ENCODE measurements around the gene FUT3. TPM values are rescaled to one million over a fixed set of nuclear protein-coding genes. Genes with fewer than 3 reads are reported as not detected.

FUT3 gene
- total RNA-seq, 1 experiment from 2014 or later, result 2.6 TPM

DNA sequence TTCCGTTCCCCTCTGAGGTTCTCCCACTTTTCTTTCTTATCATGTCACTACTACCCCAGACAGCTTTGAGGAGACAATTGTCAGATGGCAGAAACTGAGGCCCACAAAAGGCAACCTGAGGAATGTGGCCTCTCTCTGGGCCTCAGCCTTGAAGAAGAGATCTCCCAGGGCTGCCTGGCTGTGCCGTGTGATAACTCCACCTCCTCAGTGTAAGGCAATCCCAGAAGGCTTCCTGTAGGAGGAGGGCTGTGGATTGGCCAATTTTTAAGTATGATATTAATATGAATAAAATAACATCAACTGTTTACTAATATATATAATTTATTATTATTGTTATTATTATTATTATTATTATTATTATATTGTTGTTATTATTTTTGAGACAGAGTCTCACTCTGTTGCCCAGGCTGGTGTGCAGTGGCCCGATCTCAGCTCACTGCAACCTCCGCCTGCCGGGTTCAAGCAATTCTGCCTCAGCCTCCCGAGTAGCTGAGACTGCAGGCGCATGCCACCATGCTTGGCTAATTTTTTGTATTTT, 55.8 kb downstream of the FUT3 start:
- ChIA-PET RAD21 (ENCODE audit: low non-redundant PET in 1 of 2, low total read pairs in 2 of 2, uncharacterized antibody in 2 of 2, unreplicated experiment in 2 of 2) (no interaction called here), POLR2A (no interaction called here), CTCF (interaction anchor here (2.4 to 5.5 kb wide), 3 partner anchors 8 to 109 kb away, joined by 7 to 49 read pairs (median 20); no protein-coding TSS in a partner anchor)
- H3K4me2 ChIP-seq (ENCODE audit: low read length), result no peak overlapping the region
- ATAC-seq (no peak), DNase-seq (ENCODE audit: low read depth, low spot score) (no peak)
- H4K20me1 ChIP-seq (ENCODE audit: insufficient read depth), result no peaks in the 10 kb centered on the region
- intact Hi-C loops (cut with micrococcal nuclease), result no loop called here
- no TSS peak for BruUV-seq (replicated peaks)
- H3K36me3 ChIP-seq (ENCODE audit: control insufficient read depth in 1 of 2, insufficient read depth in 2 of 2, low read length in 2 of 2), result no peaks in the 10 kb centered on the region
- no peak overlapping the region for H3K27ac ChIP-seq (ENCODE audit: low read depth, low read length)
- peaks cover 6 to 15% of the 10 kb centered on the region in 2 experiments; a peak in 3 of 4 replicates for H3K4me1 ChIP-seq (ENCODE audit: control insufficient read depth in 1 of 2, insufficient read depth in 2 of 2, low read length in 2 of 2)
- no peak overlapping the region for H3K9ac ChIP-seq (ENCODE audit: low read length)
- no peaks in the 10 kb centered on the region for H3K9me3 ChIP-seq (ENCODE audit: control insufficient read depth in 1 of 2, insufficient read depth in 1 of 2, low read depth in 1 of 2, low read length in 2 of 2)
- H3K27me3 ChIP-seq (ENCODE audit: insufficient read depth, low read length), result no peaks in the 10 kb centered on the region
- no peak overlapping the region for H3K4me3 ChIP-seq (replicated peaks in 1 of 2; ENCODE audit: low read depth in 1 of 2, low read length in 2 of 2)
- H2AFZ ChIP-seq (ENCODE audit: low read depth, low read length, poor library complexity, severe bottlenecking), result no peak overlapping the region
- peaks cover under 1% of the 10 kb centered on the region; the same call in 1 of the 2 replicates for H3K79me2 ChIP-seq (ENCODE audit: insufficient read depth, low read length)
- TF ChIP-seq RAD21 (IDR thresholded peaks at IDR 0.05; ENCODE audit: low read depth) (no peak), EZH2 (IDR thresholded peaks at IDR 0.05) (no peak), ELF1 (IDR thresholded peaks at IDR 0.05; ENCODE audit: borderline replicate concordance, low read depth) (no peak)
- H3K9me2 ChIP-seq (ENCODE audit: insufficient read depth), result no peaks in the 10 kb centered on the region

DNA sequence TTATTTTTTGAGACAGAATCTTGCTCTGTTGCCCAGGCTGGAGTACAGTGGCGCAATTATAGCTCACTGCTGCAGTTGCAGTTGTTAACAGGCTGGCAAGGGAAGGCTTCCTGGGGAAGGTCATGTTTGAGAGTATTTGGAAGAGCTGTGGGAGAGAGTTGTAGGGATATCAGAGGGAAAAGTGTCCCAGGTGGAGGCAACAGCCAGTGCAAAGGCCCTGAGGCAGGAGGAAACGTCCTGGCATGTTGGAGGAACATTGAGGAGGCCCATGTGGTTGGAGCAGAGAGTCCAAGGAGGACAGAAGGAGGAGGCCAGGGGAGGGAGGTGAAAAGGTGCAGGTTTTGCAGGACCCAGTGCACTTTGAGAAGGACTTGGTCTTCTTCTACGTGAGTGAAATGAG, 58.1 kb downstream of the FUT3 start:
- ChIA-PET RAD21 (ENCODE audit: low non-redundant PET in 1 of 2, low total read pairs in 2 of 2, uncharacterized antibody in 2 of 2, unreplicated experiment in 2 of 2) (interaction anchor here in 1 of 2 experiments (0.7 kb wide), 1 partner anchor 18 kb away, joined by 3 read pairs; no protein-coding TSS in a partner anchor), POLR2A (interaction anchor here (1.2 to 2.1 kb wide), 2 partner anchors 35 to 103 kb away, joined by 3 to 6 read pairs; partner anchors contain the start of gene RPL36), CTCF (interaction anchor here (0.6 to 5.5 kb wide), 6 partner anchors 11 to 104 kb away, joined by 3 to 49 read pairs (median 4); no protein-coding TSS in a partner anchor)
- Histone ChIP-seq H3K27me3 (ENCODE audit: insufficient read depth, low read length) (no peaks in the 10 kb centered on the region), H3K9me2 (ENCODE audit: insufficient read depth) (no peaks in the 10 kb centered on the region), H4K20me1 (ENCODE audit: insufficient read depth) (no peaks in the 10 kb centered on the region; the same call in 1 of the 2 replicates), H3K4me2 (ENCODE audit: low read length) (no peak overlapping the region), H3K27ac (ENCODE audit: low read depth, low read length) (no peak overlapping the region), H3K4me1 (ENCODE audit: control insufficient read depth in 1 of 2, insufficient read depth in 2 of 2, low read length in 2 of 2) (peaks cover 9 to 22% of the 10 kb centered on the region in 2 experiments; a peak in 3 of 4 replicates), H3K4me3 (replicated peaks in 1 of 2; ENCODE audit: low read depth in 1 of 2, low read length in 2 of 2) (no peak overlapping the region), H3K9ac (ENCODE audit: low read length) (no peak overlapping the region), H2AFZ (ENCODE audit: low read depth, low read length, poor library complexity, severe bottlenecking) (no peak overlapping the region), H3K9me3 (ENCODE audit: control insufficient read depth in 1 of 2, insufficient read depth in 1 of 2, low read depth in 1 of 2, low read length in 2 of 2) (no peaks in the 10 kb centered on the region), H3K36me3 (ENCODE audit: control insufficient read depth in 1 of 2, insufficient read depth in 2 of 2, low read length in 2 of 2) (peaks cover 10 to 18% of the 10 kb centered on the region in 2 experiments; a peak in 3 of 4 replicates), H3K79me2 (ENCODE audit: insufficient read depth, low read length) (peaks cover 20% of the 10 kb centered on the region)
- intact Hi-C loops (cut with micrococcal nuclease), result no loop called here
- ATAC-seq (no peak), DNase-seq (ENCODE audit: low read depth, low spot score) (no peak)
- BruUV-seq (replicated peaks), result no TSS peak
- TF ChIP-seq, protein P1, sequence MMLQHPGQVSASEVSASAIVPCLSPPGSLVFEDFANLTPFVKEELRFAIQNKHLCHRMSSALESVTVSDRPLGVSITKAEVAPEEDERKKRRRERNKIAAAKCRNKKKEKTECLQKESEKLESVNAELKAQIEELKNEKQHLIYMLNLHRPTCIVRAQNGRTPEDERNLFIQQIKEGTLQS (IDR thresholded peaks at IDR 0.05), result no peak
- TF ChIP-seq YY1 (IDR thresholded peaks at IDR 0.05; ENCODE audit: extremely low read depth, insufficient replicate concordance, low read depth, low read length) (no peak), ZNF274 (IDR thresholded peaks at IDR 0.05; ENCODE audit: low read depth, low read length) (no peak), CEBPB (IDR thresholded peaks at IDR 0.05; ENCODE audit: low read depth) (no peak), JUND (IDR thresholded peaks at IDR 0.05) (no peak), TCF7L2 (IDR thresholded peaks at IDR 0.05; ENCODE audit: borderline replicate concordance, extremely low read depth, insufficient read depth, insufficient read length) (no peak), FOSL1 (IDR thresholded peaks at IDR 0.05; ENCODE audit: low read depth) (no peak), EZH2 (IDR thresholded peaks at IDR 0.05) (no peak), SRF (IDR thresholded peaks at IDR 0.05; ENCODE audit: low read depth) (no peak), SP1 (IDR thresholded peaks at IDR 0.05; ENCODE audit: low read depth) (no peak)
- TF ChIP-seq, protein P2, sequence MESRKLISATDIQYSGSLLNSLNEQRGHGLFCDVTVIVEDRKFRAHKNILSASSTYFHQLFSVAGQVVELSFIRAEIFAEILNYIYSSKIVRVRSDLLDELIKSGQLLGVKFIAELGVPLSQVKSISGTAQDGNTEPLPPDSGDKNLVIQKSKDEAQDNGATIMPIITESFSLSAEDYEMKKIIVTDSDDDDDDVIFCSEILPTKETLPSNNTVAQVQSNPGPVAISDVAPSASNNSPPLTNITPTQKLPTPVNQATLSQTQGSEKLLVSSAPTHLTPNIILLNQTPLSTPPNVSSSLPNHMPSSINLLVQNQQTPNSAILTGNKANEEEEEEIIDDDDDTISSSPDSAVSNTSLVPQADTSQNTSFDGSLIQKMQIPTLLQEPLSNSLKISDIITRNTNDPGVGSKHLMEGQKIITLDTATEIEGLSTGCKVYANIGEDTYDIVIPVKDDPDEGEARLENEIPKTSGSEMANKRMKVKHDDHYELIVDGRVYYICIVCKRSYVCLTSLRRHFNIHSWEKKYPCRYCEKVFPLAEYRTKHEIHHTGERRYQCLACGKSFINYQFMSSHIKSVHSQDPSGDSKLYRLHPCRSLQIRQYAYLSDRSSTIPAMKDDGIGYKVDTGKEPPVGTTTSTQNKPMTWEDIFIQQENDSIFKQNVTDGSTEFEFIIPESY (IDR thresholded peaks at IDR 0.05; ENCODE audit: extremely low read depth, insufficient replicate concordance, low read length), result no peak
- TF ChIP-seq, protein P3, sequence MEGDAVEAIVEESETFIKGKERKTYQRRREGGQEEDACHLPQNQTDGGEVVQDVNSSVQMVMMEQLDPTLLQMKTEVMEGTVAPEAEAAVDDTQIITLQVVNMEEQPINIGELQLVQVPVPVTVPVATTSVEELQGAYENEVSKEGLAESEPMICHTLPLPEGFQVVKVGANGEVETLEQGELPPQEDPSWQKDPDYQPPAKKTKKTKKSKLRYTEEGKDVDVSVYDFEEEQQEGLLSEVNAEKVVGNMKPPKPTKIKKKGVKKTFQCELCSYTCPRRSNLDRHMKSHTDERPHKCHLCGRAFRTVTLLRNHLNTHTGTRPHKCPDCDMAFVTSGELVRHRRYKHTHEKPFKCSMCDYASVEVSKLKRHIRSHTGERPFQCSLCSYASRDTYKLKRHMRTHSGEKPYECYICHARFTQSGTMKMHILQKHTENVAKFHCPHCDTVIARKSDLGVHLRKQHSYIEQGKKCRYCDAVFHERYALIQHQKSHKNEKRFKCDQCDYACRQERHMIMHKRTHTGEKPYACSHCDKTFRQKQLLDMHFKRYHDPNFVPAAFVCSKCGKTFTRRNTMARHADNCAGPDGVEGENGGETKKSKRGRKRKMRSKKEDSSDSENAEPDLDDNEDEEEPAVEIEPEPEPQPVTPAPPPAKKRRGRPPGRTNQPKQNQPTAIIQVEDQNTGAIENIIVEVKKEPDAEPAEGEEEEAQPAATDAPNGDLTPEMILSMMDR (IDR thresholded peaks at IDR 0.05 in 2 of 3, conservative IDR thresholded peaks at IDR 0.05 in 1 of 3; ENCODE audit: borderline replicate concordance in 1 of 3, insufficient read depth in 1 of 3, low read depth in 2 of 3, low read length in 2 of 3), result no peak
- TF ChIP-seq, protein P4, sequence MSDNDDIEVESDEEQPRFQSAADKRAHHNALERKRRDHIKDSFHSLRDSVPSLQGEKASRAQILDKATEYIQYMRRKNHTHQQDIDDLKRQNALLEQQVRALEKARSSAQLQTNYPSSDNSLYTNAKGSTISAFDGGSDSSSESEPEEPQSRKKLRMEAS (IDR thresholded peaks at IDR 0.05), result no peak

Data from HCT116 (cell line).